Muscle layer of duodenum (tissue), 2 donors: ENCODE results near the gene PRR33.

ENCODE experiments used
- H3K27ac ChIP-seq: one replicate; pipeline ENCODE4 v1.7.0; 2013; ENCODE audit warnings: mild to moderate bottlenecking, low read length
- H3K27me3 ChIP-seq: one replicate; pipeline ENCODE4 v1.7.0; 2013; ENCODE audit warnings: low read depth, mild to moderate bottlenecking, control low read depth, low read length
- H3K36me3 ChIP-seq, 2 donors: one replicate each; pipeline ENCODE4 v1.7.0; 2013; ENCODE audit warnings: low read length in 2 of 2, control low read depth in 1 of 2, mild to moderate bottlenecking in 1 of 2; ENCODE audit not compliant: insufficient read depth in 2 of 2, control insufficient read depth in 1 of 2
- H3K4me1 ChIP-seq, 2 donors: one replicate each; pipeline ENCODE4 v1.7.0; 2013; ENCODE audit warnings: low read length in 2 of 2, mild to moderate bottlenecking in 2 of 2, control low read depth in 1 of 2, moderate library complexity in 1 of 2; ENCODE audit not compliant: insufficient read depth in 2 of 2, control insufficient read depth in 1 of 2
- H3K4me3 ChIP-seq, 2 donors: one replicate each; pipeline ENCODE4 v1.7.0; 2013; ENCODE audit warnings: low read length in 2 of 2, low read depth in 1 of 2, mild to moderate bottlenecking in 1 of 2
- H3K9me3 ChIP-seq, 2 donors: one replicate each; pipeline ENCODE4 v1.7.0; 2013; ENCODE audit warnings: low read length in 2 of 2, control low read depth in 1 of 2, mild to moderate bottlenecking in 1 of 2; ENCODE audit not compliant: control insufficient read depth in 1 of 2
- donor health status: healthy.

PRR33 gene

DNA sequence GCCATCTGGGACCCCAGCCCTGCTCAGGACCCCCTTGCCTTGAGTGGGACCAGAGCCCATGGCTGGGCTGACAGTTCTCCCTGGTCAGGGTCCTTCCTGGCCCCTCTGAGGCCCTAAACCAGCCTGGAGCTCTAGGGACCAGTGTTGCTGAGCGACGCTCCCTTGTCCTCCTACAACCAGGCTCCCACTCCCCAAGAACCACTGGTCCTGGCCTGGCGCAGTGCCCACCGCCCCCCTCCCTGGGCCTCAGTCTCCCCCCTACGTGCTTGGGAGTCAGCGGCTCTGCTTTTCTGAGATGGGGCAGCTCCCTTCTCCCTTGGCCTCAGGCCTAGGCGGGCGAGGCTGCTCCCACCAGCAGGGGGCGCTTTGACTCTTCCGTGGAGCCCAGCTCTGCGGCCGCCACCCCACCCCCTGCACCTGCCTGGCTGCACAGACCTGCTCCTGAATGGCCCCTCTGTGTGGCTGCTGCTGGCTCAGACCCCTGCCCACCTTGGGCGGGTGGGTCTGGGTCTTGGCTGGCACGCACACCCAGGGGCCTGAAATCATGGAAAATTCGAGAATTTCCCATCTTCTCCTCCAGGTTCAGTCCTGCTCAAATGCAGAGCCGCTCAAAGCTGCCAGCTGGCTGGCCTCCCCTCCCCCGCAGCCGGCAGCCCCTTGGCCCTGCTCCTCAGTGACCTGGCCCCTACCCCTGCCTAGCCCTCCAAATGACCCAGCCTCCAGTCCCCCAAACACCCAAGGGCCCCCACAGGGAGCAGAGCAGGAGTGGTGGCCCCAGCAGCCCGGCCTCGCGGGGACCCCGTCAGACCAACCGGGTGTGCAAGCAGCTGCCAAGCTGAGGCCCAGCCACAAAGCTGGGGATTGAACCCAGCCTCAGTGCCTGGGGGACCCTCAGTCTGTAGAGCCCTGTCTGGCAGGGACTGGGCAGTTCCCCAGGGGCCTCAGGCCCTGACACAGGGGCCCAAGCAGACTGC lies 9.1 kb downstream of the PRR33 start:
- Histone ChIP-seq H3K36me3 (peaks cover 3 to 30% of the 10 kb centered on the region in 2 donors), H3K4me1 (peaks cover 0 to 29% of the 10 kb centered on the region in 2 donors), H3K27me3 (no peaks in the 10 kb centered on the region), H3K4me3 (no peak overlapping the region), H3K27ac (no peak overlapping the region), H3K9me3 (no peaks in the 10 kb centered on the region)

DNA sequence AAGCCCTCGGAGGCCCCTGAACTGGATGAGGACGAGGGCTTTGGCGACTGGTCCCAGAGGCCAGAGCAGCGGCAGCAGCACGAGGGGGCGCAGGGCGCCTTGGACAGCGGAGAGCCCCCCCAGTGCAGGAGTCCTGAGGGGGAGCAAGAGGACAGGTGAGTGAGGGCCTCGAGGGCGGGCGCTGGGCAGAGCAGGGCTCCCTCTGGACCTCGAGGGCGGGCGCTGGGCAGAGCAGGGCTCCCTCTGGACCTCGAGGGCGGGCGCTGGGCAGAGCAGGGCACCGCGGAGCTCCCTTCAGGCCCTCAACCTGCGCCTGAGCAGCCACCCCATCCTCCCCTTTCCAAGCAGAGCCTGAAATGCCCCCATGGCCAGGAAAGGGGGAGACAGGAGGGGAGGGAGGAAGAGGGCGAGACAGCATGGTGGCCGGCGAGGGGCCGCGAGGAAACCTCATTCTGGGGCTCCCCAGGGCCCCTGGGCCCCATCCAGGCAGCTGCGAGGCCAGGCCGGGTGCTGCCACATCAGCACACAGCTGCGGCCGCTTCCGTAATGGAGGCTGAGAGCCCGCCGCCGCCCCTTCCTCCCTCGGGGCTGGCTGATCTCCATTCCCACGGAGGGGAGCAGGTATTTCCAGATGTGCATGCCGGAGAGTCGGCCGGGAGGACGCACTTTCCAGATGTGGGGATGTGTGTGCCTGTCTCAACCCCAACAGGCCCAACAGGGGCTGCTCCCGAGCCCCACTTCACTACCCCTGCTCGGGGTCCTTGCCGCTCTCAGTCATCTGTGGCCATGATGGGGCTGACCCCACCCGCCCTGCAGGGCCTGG lies 10.0 kb downstream of the PRR33 start:
- H3K9me3 ChIP-seq, result no peaks in the 10 kb centered on the region
- peaks cover 0 to 38% of the 10 kb centered on the region in 2 donors for H3K4me1 ChIP-seq
- H3K27me3 ChIP-seq, result no peaks in the 10 kb centered on the region
- H3K27ac ChIP-seq, result no peak overlapping the region
- peaks cover 0 to 30% of the 10 kb centered on the region in 2 donors for H3K36me3 ChIP-seq
- no peak overlapping the region for H3K4me3 ChIP-seq

DNA sequence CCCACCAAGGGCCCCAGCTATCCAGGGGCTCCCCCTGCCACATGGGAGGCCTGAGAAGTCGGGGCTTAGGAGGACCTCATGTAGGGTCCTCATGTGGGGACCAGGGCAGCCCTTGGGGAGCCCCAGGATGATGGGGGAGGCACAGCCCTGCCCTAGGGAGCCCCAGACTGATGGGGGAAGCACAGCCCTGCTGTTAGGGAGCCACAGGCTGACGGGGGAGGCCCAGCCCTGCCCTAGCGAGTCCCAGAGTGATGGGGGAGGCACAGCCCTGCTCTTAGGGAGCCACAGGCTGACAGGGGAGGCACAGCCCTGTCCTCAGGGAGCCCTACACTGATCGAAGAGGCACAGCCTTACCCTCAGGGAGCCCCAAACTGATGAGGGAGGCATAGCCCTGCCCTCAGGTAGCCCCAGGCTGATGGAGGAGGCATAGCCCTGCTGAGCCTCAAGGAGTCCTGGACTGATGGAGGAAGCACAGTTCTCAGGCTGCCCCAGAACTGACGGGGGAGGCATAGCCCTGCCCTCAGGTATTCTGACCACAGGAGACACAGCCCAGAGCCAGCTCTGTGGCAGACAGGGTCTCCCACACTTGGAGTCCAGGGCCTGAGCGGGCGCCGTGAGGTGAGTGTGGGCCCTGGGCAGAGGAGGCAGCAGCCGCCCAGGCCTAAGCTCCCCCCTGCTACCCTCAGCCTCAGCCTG lies 10.8 kb downstream of the PRR33 start:
- H3K27me3 ChIP-seq, result no peaks in the 10 kb centered on the region
- no peak overlapping the region for H3K4me3 ChIP-seq
- H3K9me3 ChIP-seq, result no peaks in the 10 kb centered on the region
- peaks cover 0 to 29% of the 10 kb centered on the region in 2 donors for H3K36me3 ChIP-seq
- peaks cover 0 to 45% of the 10 kb centered on the region in 2 donors for H3K4me1 ChIP-seq
- H3K27ac ChIP-seq, result peak overlapping the region; percentile 58

DNA sequence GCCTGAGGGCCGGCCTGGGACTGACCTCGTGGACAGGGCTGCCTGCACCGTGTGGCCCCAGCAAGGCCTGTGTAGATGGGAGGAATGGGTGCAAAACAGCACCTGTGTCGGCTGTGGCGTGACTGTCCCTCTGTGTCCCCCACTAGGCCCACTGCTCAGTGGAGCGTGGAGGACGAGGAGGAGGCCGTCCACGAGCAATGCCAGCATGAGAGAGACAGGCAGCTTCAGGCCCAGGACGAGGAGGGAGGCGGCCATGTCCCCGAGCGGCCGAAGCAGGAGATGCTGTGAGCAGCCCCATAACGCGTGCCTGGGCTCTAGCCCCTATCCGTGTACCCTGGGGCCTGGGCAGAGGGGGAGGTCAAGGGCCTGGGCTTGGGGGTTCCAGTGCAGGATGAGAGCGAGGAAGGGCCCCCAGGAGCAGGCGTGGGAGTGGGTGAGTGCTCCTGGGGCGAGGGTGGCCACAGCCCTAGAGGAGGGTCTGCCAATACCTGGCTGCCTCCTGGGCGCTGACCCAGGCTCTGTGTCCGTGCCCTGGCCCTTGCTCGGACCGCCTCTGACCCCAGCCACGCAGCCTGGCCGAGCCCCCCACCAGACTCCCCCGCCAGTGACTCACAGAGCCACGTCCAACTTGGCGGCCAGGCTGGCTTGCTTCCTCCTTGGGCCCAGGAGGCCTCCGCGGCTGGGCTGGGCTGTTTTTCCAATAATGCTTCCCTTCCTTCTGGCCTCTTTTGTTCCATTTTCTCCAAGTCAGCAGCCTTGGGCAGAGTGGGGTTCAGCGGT lies 11.6 kb downstream of the PRR33 start:
- peaks cover 0 to 52% of the 10 kb centered on the region in 2 donors for H3K4me1 ChIP-seq
- H3K27me3 ChIP-seq, result no peaks in the 10 kb centered on the region
- H3K27ac ChIP-seq, result peak overlapping the region; percentile 58
- H3K36me3 ChIP-seq, result peaks cover 0 to 21% of the 10 kb centered on the region in 2 donors
- no peaks in the 10 kb centered on the region for H3K9me3 ChIP-seq
- H3K4me3 ChIP-seq, result no peak overlapping the region

DNA sequence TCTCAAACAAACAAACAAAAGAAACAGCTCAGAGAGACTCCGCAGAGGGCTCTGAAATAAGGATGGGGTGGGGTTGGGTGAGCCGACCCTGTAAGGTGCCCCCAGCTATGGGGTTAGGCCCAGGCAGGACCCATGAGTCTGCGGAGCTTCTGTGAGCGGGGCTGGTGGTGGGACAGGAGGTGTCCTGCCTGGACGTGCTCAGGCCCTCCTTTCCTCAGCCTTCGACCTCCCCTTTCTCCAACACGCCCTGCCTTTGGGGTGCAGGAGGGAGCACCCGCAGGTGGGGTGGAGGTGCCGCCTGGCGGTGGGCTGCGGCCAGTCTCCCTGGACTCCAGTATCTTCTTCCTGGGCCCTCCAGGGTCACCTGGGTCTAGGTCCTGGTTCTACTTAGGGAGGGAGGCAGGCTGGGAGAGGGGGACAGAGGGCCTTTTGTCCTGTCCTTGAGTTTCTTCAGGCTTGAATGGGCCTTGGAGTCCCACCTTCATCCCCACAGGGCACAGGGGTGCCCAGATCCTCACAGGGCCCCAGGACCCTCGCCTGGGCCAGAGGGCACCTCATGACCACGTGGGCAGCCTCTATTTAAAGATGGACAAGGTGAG lies 12.3 kb downstream of the PRR33 start:
- no peak overlapping the region for H3K27ac ChIP-seq
- H3K9me3 ChIP-seq, result no peaks in the 10 kb centered on the region
- peaks cover 0 to 14% of the 10 kb centered on the region in 2 donors for H3K36me3 ChIP-seq
- no peak overlapping the region for H3K4me3 ChIP-seq
- peaks cover 0 to 56% of the 10 kb centered on the region in 2 donors for H3K4me1 ChIP-seq
- H3K27me3 ChIP-seq, result no peaks in the 10 kb centered on the region

DNA sequence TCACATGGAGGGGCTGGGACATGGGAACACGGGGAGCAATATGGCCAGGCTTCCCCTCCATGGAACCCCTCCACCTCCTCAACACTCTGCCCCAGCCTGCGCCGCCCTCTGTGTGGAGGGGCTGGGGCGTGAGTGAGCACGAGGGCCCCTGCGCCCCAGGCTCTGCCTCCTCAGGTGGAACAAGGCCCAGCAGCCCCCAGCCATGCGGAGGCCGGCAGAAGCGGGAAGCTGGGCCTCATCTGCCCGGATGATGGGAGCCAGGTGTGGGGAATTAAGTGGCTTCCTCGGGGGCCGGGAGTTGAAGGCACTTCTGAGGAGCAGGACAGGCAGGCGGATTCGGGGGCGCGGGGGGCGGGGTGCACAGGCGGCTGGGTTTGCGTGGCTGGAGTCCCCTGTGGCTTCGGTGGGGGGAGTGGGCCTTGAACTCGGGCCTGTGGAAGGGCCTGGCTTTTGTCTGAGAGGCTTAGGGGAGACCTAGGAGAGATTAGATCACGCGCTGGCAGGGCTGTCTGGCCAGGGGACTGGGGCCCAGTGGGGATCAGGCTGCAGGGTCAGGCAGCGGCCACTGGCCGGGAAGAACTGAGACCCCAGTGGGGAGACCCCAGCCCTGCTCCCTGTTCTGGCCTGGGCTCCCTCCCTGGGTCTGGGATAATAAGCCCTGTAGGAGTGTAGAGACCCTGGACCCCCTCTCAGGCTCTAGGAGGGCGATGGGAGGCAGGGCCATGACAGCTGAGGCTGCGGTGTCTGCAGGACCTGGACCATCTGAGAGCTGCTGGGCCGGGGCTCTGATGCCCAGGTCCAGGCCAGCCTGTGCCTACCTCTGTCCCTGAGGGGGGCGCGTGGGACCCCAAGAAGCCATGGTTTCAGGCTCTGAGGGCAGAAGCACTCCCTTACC lies 13.3 kb downstream of the PRR33 start:
- no peaks in the 10 kb centered on the region for H3K9me3 ChIP-seq
- H3K4me1 ChIP-seq, result peaks cover 0 to 56% of the 10 kb centered on the region in 2 donors
- H3K4me3 ChIP-seq, result no peak overlapping the region
- peaks cover 0 to 4% of the 10 kb centered on the region in 2 donors for H3K36me3 ChIP-seq
- no peak overlapping the region for H3K27ac ChIP-seq
- H3K27me3 ChIP-seq, result no peaks in the 10 kb centered on the region

DNA sequence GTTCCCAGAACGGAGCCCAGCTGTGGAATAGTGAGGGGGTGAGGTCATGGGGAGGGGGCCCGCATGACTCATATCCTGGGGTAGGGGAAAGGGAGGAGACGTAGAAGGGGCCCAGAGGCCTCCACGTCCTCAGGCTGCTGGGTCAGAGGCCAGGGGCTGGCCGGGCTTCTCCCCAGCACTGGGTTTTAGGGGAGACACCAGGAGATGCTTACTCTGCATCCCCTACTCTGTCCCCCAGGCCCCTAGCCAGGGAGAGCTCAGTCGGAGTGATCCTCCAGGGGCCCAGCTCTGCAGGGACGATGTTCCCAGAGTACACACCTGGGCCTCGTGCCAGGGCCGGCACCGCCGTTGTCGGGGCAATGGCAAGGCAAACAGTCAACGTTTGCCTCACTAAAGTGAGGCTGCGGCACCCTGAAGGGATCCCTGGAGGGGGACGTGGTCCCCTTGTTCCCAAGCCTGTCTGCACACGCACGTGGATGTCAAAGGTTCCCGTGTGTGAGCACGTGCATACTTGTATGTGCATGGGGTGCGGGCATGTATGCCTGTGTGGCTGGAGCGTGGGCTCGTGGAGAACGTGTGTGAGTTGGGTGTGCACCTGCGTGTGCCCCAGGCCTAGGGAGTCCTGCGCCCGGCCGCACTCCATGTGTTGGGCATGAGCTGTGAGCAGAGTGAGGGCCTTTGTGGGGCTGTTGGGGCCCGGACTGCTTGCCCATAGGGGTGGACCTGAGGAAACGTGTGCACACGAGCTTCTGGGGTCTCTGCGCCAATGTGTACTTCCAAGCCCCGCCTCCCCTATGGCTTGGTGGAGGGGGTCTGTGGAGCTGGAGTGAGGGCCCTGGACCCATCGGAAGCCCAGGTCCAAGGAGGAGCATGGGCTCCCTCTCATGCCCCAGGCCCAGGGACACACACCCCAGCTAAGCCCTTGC lies 14.2 kb downstream of the PRR33 start:
- Histone ChIP-seq H3K36me3 (no peaks in the 10 kb centered on the region), H3K4me1 (peaks cover 0 to 49% of the 10 kb centered on the region in 2 donors), H3K27ac (no peak overlapping the region), H3K4me3 (peak overlapping the region in 1 of 2 donors; percentile 51), H3K27me3 (no peaks in the 10 kb centered on the region), H3K9me3 (no peaks in the 10 kb centered on the region)

DNA sequence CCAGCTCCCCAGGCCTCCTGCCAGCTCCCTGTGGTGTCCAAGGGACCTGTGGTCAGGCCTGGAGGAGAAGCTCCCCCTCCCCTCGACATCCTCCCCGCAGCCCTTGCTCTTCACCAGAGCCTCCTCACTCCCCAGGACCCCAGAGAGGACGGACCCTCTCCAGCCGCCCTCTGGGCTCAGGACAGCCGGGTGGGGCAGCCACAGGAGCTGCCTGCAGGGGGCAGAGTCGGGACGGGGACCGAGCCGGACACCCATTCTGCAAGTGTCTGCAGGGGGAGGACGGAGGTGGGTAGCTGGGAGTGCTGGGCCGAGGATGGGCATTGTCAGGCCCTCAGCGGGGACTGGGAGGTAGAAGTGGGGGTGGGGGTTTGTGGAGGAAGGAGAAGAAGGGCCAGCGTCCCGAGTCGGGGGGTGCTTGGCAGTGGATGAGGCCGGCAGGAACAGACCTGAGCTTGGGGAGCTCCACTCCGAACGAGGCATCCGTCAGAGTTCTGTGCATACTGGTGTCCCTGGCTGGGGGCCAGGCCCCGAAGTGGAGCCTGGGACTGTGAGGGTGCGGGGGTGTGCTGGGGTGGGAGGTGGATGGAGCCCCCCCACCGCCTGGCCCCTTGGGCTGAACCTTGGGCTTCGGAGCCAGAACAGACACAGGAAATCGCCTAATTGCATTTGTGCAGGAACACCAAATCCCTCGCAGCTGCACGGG lies 15.2 kb downstream of the PRR33 start:
- Histone ChIP-seq H3K4me1 (peaks cover 0 to 43% of the 10 kb centered on the region in 2 donors), H3K9me3 (no peaks in the 10 kb centered on the region)

More for the DNA sequence above, 15.2 kb downstream of the PRR33 start:
- Histone ChIP-seq H3K27ac (no peak overlapping the region), H3K27me3 (no peaks in the 10 kb centered on the region), H3K36me3 (no peaks in the 10 kb centered on the region), H3K4me3 (peak overlapping the region in 1 of 2 donors; percentile 51)
